ENCODE data around the gene RHOG.
"Not testable (repeated sequence)": the region's sequence is repeated elsewhere in the genome, so short reads cannot be mapped to it uniquely, and the experiment has no call there.

The RHOG gene

GRCh38 chr11:3802011-3802790 lies 38.6 kb downstream of the RHOG start:
- Histone ChIP-seq H3K27ac (ENCODE audit: low read depth, low read length) (no peak overlapping the region), H3K9me3 (ENCODE audit: low read length) (no peaks in the 10 kb centered on the region)

GRCh38 chr11:3799873-3800272 lies 40.9 kb downstream of the RHOG start:
- Histone ChIP-seq H3K4me3 (ENCODE audit: low read depth in 1 of 2, low read length in 2 of 2) (no peak overlapping the region), H3K27me3 (ENCODE audit: control insufficient read depth in 1 of 2, insufficient read depth in 2 of 2, low read length in 2 of 2) (no peaks in the 10 kb centered on the region), H3K27ac (ENCODE audit: low read depth, low read length) (no peak overlapping the region), H3K36me3 (ENCODE audit: insufficient read depth, low read length) (no peaks in the 10 kb centered on the region), H3K4me1 (ENCODE audit: insufficient read depth, low read length) (peaks cover 12% of the 10 kb centered on the region), H3K9ac (ENCODE audit: low read length) (no peak overlapping the region), H3K9me3 (ENCODE audit: low read length) (no peaks in the 10 kb centered on the region)

More at GRCh38 chr11:3802011-3802790, 38.6 kb downstream of the RHOG start:
- no peaks in the 10 kb centered on the region for H3K4me1 ChIP-seq (ENCODE audit: insufficient read depth, low read length)
- no peaks in the 10 kb centered on the region for H3K36me3 ChIP-seq (ENCODE audit: insufficient read depth, low read length)
- H3K4me3 ChIP-seq (ENCODE audit: low read depth in 1 of 2, low read length in 2 of 2), result no peak overlapping the region
- no peak overlapping the region for H3K9ac ChIP-seq (ENCODE audit: low read length)
- no peaks in the 10 kb centered on the region for H3K27me3 ChIP-seq (ENCODE audit: control insufficient read depth in 1 of 2, insufficient read depth in 2 of 2, low read length in 2 of 2)

GRCh38 chr11:3799143-3799542 lies 41.6 kb downstream of the RHOG start:
- H3K4me1 ChIP-seq (ENCODE audit: insufficient read depth, low read length), result peaks cover 16% of the 10 kb centered on the region

GRCh38 chr11:3797329-3798090 lies 43.2 kb downstream of the RHOG start, which contains the start of gene NUP98:
TSS of gene NUP98 (minus strand) at chr11:3797554. CDS start at chr11:3782117, 15,437 bp downstream.
- Histone ChIP-seq H3K27ac (ENCODE audit: low read depth, low read length) (peak within 1 kb of the TSS; percentile 95), H3K4me3 (ENCODE audit: low read depth in 1 of 2, low read length in 2 of 2) (peak within 1 kb of the TSS; percentile 75 to 83)

More at GRCh38 chr11:3799143-3799542, 41.6 kb downstream of the RHOG start:
- no peak overlapping the region for H3K27ac ChIP-seq (ENCODE audit: low read depth, low read length)
- no peak overlapping the region for H3K4me3 ChIP-seq (ENCODE audit: low read depth in 1 of 2, low read length in 2 of 2)
- peaks cover 4% of the 10 kb centered on the region for H3K36me3 ChIP-seq (ENCODE audit: insufficient read depth, low read length)
- H3K9me3 ChIP-seq (ENCODE audit: low read length), result no peaks in the 10 kb centered on the region
- no peak overlapping the region for H3K9ac ChIP-seq (ENCODE audit: low read length)
- H3K27me3 ChIP-seq (ENCODE audit: control insufficient read depth in 1 of 2, insufficient read depth in 2 of 2, low read length in 2 of 2), result no peaks in the 10 kb centered on the region

GRCh38 chr11:3796801-3797328 lies 43.9 kb downstream of the RHOG start:
- peaks cover 16% of the 10 kb centered on the region for H3K4me1 ChIP-seq (ENCODE audit: insufficient read depth, low read length)
- H3K4me3 ChIP-seq (ENCODE audit: low read depth in 1 of 2, low read length in 2 of 2), result peak overlapping the region; percentile 75 to 80
- peaks cover 16% of the 10 kb centered on the region for H3K36me3 ChIP-seq (ENCODE audit: insufficient read depth, low read length)
- no peaks in the 10 kb centered on the region for H3K9me3 ChIP-seq (ENCODE audit: low read length)
- H3K9ac ChIP-seq (ENCODE audit: low read length), result peak overlapping the region; percentile 81
- no peaks in the 10 kb centered on the region for H3K27me3 ChIP-seq (ENCODE audit: control insufficient read depth in 1 of 2, insufficient read depth in 2 of 2, low read length in 2 of 2)
- H3K27ac ChIP-seq (ENCODE audit: low read depth, low read length), result peak overlapping the region; percentile 95

More at GRCh38 chr11:3797329-3798090, 43.2 kb downstream of the RHOG start, which contains the start of gene NUP98:
- Histone ChIP-seq H3K27me3 (ENCODE audit: control insufficient read depth in 1 of 2, insufficient read depth in 2 of 2, low read length in 2 of 2) (no peaks in the 10 kb centered on the region), H3K9ac (ENCODE audit: low read length) (peak within 1 kb of the TSS; percentile 81), H3K9me3 (ENCODE audit: low read length) (no peaks in the 10 kb centered on the region), H3K4me1 (ENCODE audit: insufficient read depth, low read length) (peaks cover 16% of the 10 kb centered on the region), H3K36me3 (ENCODE audit: insufficient read depth, low read length) (peaks cover 12% of the 10 kb centered on the region)

DNA sequence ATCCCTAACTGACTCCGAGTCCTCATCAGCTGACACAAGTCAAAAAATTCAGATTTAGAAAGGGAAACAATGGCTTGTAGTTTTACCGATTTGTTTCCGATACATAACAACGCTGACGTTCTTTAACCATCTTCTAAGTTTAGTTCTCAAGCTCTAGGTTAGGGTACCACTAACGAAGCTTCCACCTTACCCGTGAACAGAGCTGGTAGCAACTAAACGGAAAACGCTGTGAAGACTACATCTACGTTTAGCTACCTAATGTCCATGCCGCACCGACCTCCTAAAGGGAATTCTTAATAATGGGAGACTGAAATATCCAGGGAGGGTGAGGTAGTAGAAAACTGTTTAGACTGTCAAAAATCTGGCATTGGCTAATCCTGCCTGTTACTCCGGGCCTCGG lies 44.4 kb downstream of the RHOG start:
- H3K9me3 ChIP-seq (ENCODE audit: low read length), result no peaks in the 10 kb centered on the region
- H3K4me1 ChIP-seq (ENCODE audit: insufficient read depth, low read length), result peaks cover 16% of the 10 kb centered on the region
- peak overlapping the region; percentile 75 to 80 for H3K4me3 ChIP-seq (ENCODE audit: low read depth in 1 of 2, low read length in 2 of 2)
- H3K9ac ChIP-seq (ENCODE audit: low read length), result peak overlapping the region; percentile 81
- H3K27ac ChIP-seq (ENCODE audit: low read depth, low read length), result peak overlapping the region; percentile 95
- peaks cover 16% of the 10 kb centered on the region for H3K36me3 ChIP-seq (ENCODE audit: insufficient read depth, low read length)
- H3K27me3 ChIP-seq (ENCODE audit: control insufficient read depth in 1 of 2, insufficient read depth in 2 of 2, low read length in 2 of 2), result no peaks in the 10 kb centered on the region

DNA sequence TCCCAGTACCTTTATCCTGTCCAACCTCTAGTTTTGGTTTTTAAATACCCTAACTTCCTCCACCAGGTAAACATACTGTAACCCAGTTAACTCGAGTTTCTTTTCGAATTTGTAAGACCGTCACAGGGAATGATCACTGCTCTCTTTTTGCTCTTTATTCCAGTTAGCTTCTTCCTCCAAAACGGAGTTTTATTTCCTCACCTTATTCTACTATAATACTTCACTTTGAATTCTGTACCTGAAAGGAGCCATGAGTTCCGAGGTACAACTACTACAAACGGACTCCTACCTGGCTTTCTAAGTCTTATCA lies 44.8 kb downstream of the RHOG start:
- H3K4me1 ChIP-seq (ENCODE audit: insufficient read depth, low read length), result peaks cover 16% of the 10 kb centered on the region
- peak overlapping the region; percentile 81 for H3K9ac ChIP-seq (ENCODE audit: low read length)
- peak overlapping the region; percentile 1 for H3K27ac ChIP-seq (ENCODE audit: low read depth, low read length)
- H3K27me3 ChIP-seq (ENCODE audit: control insufficient read depth in 1 of 2, insufficient read depth in 2 of 2, low read length in 2 of 2), result no peaks in the 10 kb centered on the region
- H3K36me3 ChIP-seq (ENCODE audit: insufficient read depth, low read length), result peaks cover 16% of the 10 kb centered on the region
- no peaks in the 10 kb centered on the region for H3K9me3 ChIP-seq (ENCODE audit: low read length)
- peak overlapping the region in 1 of 2 donors; percentile 80 for H3K4me3 ChIP-seq (ENCODE audit: low read depth in 1 of 2, low read length in 2 of 2)

- peak overlapping the region in 1 of 2 donors; percentile 80 for H3K4me3 ChIP-seq (ENCODE audit: low read depth in 1 of 2, low read length in 2 of 2)
- H3K27me3 ChIP-seq (ENCODE audit: control insufficient read depth in 1 of 2, insufficient read depth in 2 of 2, low read length in 2 of 2), result no peaks in the 10 kb centered on the region
- no peak overlapping the region for H3K9ac ChIP-seq (ENCODE audit: low read length)
- H3K4me1 ChIP-seq (ENCODE audit: insufficient read depth, low read length), result peaks cover 18% of the 10 kb centered on the region
- no peak overlapping the region for H3K27ac ChIP-seq (ENCODE audit: low read depth, low read length)
- peaks cover 16% of the 10 kb centered on the region for H3K36me3 ChIP-seq (ENCODE audit: insufficient read depth, low read length)
- no peaks in the 10 kb centered on the region for H3K9me3 ChIP-seq (ENCODE audit: low read length)
Observed at GRCh38 chr11:3795131-3796001, 45.4 kb downstream of the RHOG start.

DNA sequence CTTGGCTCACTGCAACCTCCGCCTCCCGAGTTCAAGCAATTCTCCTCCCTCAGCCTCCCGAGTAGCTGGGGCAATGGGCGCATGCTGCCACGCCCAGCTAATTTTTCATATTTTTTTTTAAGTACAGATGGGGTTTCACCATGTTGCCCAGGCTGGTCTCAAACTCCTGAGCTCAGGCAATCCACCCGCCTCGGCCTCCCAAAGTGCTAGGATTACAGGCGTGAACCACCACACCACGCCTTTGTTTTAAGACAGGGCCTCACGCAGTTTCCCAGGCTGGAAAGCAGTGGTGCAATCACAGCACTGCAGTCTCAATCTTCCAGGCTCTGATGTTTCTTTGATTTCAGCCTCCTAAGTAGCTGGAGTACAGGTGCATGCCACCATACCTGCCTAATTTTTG lies 46.4 kb downstream of the RHOG start:
- not testable (repeated sequence) for H3K4me3 ChIP-seq (ENCODE audit: low read depth in 1 of 2, low read length in 2 of 2); H3K9me3 ChIP-seq (ENCODE audit: low read length); H3K27me3 ChIP-seq (ENCODE audit: control insufficient read depth in 1 of 2, insufficient read depth in 2 of 2, low read length in 2 of 2); H3K9ac ChIP-seq (ENCODE audit: low read length); H3K27ac ChIP-seq (ENCODE audit: low read depth, low read length)
- peaks cover 24% of the 10 kb centered on the region for H3K4me1 ChIP-seq (ENCODE audit: insufficient read depth, low read length)
- peaks cover 16% of the 10 kb centered on the region for H3K36me3 ChIP-seq (ENCODE audit: insufficient read depth, low read length)

GRCh38 chr11:3786781-3787428 lies 53.9 kb downstream of the RHOG start:
- Histone ChIP-seq H3K27me3 (ENCODE audit: control insufficient read depth in 1 of 2, insufficient read depth in 2 of 2, low read length in 2 of 2) (no peaks in the 10 kb centered on the region), H3K9ac (ENCODE audit: low read length) (no peak overlapping the region), H3K36me3 (ENCODE audit: insufficient read depth, low read length) (no peaks in the 10 kb centered on the region), H3K4me1 (ENCODE audit: insufficient read depth, low read length) (peaks cover 25% of the 10 kb centered on the region), H3K4me3 (ENCODE audit: low read depth in 1 of 2, low read length in 2 of 2) (no peak overlapping the region), H3K9me3 (ENCODE audit: low read length) (no peaks in the 10 kb centered on the region), H3K27ac (ENCODE audit: low read depth, low read length) (no peak overlapping the region)
